SU-DHL-6 (cell line): ENCODE results near the gene MFSD6.

Source experiments
- H2AFZ ChIP-seq: fragments of 200-600 bp; sonication (generic); 2 replicates; pipeline ENCODE4 v1.6.1; 2014; ENCODE audit warnings: low read depth, mild to moderate bottlenecking, moderate library complexity, mixed read lengths, antibody characterized with exemption, low read length; ENCODE audit not compliant: severe bottlenecking
- H3F3A ChIP-seq: fragments of 200-600 bp; shearing (Covaris generic); 2 replicates; pipeline ENCODE4 v1.6.0; 2016; ENCODE audit warnings: antibody characterized with exemption, mild to moderate bottlenecking; ENCODE audit not compliant: insufficient read depth
- H3K27ac ChIP-seq: fragments of 200-600 bp; sonication (generic); 2 replicates; pipeline ENCODE4 v1.5.1; 2016; ENCODE audit warnings: low read depth, mild to moderate bottlenecking, low read length, moderate library complexity, mixed read lengths
- H3K27me3 ChIP-seq: fragments of 200-600 bp; sonication (generic), shearing (Covaris generic); 2 replicates; pipeline ENCODE4 v1.6.0; 2014; ENCODE audit warnings: mild to moderate bottlenecking, low read length
- H3K36me3 ChIP-seq: fragments of 200-600 bp; sonication (generic); 2 replicates; pipeline ENCODE4 v1.6.1; 2014; ENCODE audit warnings: mild to moderate bottlenecking, low read length, mixed read lengths
- H3K4me2 ChIP-seq: fragments of 300-600, 200-600 bp; shearing (Covaris generic), sonication (generic); 2 replicates; pipeline ENCODE4 v1.6.0; 2014; ENCODE audit warnings: low read length, low read depth, mild to moderate bottlenecking; ENCODE audit not compliant: poor library complexity, severe bottlenecking
- H3K4me3 ChIP-seq: fragments of 200-600 bp; sonication (generic); 2 replicates; pipeline ENCODE4 v1.5.1; 2014; ENCODE audit warnings: antibody characterized with exemption, low read length, mild to moderate bottlenecking, mixed read lengths; ENCODE audit not compliant: insufficient read depth, poor library complexity, severe bottlenecking
- H3K79me2 ChIP-seq: fragments of 200-600 bp; sonication (generic); 2 replicates; pipeline ENCODE4 v1.6.1; 2014; ENCODE audit warnings: mild to moderate bottlenecking, low read length, moderate library complexity; ENCODE audit not compliant: insufficient read depth
- H3K9ac ChIP-seq: fragments of 200-600 bp; sonication (generic); 2 replicates; pipeline ENCODE4 v1.7.0; 2014; ENCODE audit warnings: mild to moderate bottlenecking, low read length
- H3K9me2 ChIP-seq: fragments of 200-600 bp; sonication (generic); replicated peaks from 2 replicates; pipeline ENCODE4 v1.6.1; 2014; ENCODE audit warnings: low read length; ENCODE audit not compliant: insufficient read depth
- H3K9me3 ChIP-seq: fragments of 200-600 bp; sonication (generic); 2 replicates; pipeline ENCODE4 v1.6.1; 2014; ENCODE audit warnings: low read length, mixed read lengths; ENCODE audit not compliant: insufficient read depth
- H4K20me1 ChIP-seq: fragments of 200-600 bp; sonication (generic); 2 replicates; pipeline ENCODE4 v1.6.1; 2014; ENCODE audit warnings: low read depth, mild to moderate bottlenecking, antibody characterized with exemption, low read length, moderate library complexity, mixed read lengths
- EZH2phosphoT487 ChIP-seq: fragments of 200-600 bp; sonication (generic), shearing (Covaris generic); conservative IDR thresholded peaks from 2 replicates; pipeline ENCODE4 v1.6.1; 2018; ENCODE audit warnings: mild to moderate bottlenecking, antibody characterized with exemption, low read length, moderate library complexity, mixed read lengths
- TF ChIP-seq, protein P1 (sequence below): fragments of 200-600 bp; sonication (generic); IDR thresholded peaks from one replicate; pipeline ENCODE4 v1.5.1; 2017; ENCODE audit warnings: antibody characterized with exemption, mild to moderate bottlenecking, low read length, moderate library complexity; ENCODE audit not compliant: insufficient read depth, poor library complexity, severe bottlenecking

The MFSD6 gene

GRCh38 chr2:190417045-190417842, 9.1 kb downstream of the MFSD6 start:
- H3K9me3 ChIP-seq, result no peaks in the 10 kb centered on the region
- H3F3A ChIP-seq, result no peaks in the 10 kb centered on the region
- no peaks in the 10 kb centered on the region for H3K79me2 ChIP-seq
- no peak overlapping the region for H3K4me2 ChIP-seq
- TF ChIP-seq EZH2phosphoT487, result no peak
- TF ChIP-seq, protein P1, sequence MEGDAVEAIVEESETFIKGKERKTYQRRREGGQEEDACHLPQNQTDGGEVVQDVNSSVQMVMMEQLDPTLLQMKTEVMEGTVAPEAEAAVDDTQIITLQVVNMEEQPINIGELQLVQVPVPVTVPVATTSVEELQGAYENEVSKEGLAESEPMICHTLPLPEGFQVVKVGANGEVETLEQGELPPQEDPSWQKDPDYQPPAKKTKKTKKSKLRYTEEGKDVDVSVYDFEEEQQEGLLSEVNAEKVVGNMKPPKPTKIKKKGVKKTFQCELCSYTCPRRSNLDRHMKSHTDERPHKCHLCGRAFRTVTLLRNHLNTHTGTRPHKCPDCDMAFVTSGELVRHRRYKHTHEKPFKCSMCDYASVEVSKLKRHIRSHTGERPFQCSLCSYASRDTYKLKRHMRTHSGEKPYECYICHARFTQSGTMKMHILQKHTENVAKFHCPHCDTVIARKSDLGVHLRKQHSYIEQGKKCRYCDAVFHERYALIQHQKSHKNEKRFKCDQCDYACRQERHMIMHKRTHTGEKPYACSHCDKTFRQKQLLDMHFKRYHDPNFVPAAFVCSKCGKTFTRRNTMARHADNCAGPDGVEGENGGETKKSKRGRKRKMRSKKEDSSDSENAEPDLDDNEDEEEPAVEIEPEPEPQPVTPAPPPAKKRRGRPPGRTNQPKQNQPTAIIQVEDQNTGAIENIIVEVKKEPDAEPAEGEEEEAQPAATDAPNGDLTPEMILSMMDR, result no peak
- H4K20me1 ChIP-seq, result peaks cover 4% of the 10 kb centered on the region; the same call in 1 of the 2 replicates
- no peak overlapping the region for H3K9ac ChIP-seq
- no peak overlapping the region for H3K4me3 ChIP-seq
- H3K27me3 ChIP-seq, result no peaks in the 10 kb centered on the region
- no peaks in the 10 kb centered on the region for H3K36me3 ChIP-seq
- no peaks in the 10 kb centered on the region for H3K9me2 ChIP-seq
- no peak overlapping the region for H2AFZ ChIP-seq
- H3K27ac ChIP-seq, result no peak overlapping the region

DNA sequence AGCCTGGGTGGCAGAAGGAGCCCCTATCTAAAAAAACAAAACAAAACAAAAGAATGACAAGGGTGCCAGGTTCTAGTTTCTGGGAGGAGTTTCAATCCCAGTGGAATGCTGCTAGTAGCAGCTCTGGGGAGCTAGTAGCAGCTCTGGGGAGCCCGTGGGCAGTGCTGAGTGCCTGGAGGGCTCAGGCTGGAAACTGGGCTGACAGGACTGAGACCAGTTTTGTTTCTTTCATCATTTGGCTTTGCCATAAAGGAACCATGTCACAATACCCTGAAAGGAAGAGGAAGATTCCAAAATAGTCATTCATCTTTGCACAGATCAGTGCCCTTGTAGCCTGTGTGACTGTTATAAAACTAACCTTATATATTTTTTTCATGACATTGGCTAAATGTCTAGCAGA, 10.6 kb downstream of the MFSD6 start:
- H3K4me2 ChIP-seq, result no peak overlapping the region
- TF ChIP-seq, protein P1, result no peak
- no peak for TF ChIP-seq EZH2phosphoT487

GRCh38 chr2:190420801-190421200, 12.6 kb downstream of the MFSD6 start:
- no peaks in the 10 kb centered on the region for H3K36me3 ChIP-seq
- H4K20me1 ChIP-seq, result peaks cover under 1% of the 10 kb centered on the region; the same call in 1 of the 2 replicates
- no peak for TF ChIP-seq EZH2phosphoT487
- TF ChIP-seq, protein P1, result no peak
- H3K9me3 ChIP-seq, result no peaks in the 10 kb centered on the region
- no peaks in the 10 kb centered on the region for H3K79me2 ChIP-seq
- H3K4me2 ChIP-seq, result no peak overlapping the region
- H3F3A ChIP-seq, result no peaks in the 10 kb centered on the region
- no peak overlapping the region for H3K4me3 ChIP-seq
- H3K9me2 ChIP-seq, result no peaks in the 10 kb centered on the region
- H2AFZ ChIP-seq, result no peak overlapping the region
- H3K27ac ChIP-seq, result no peak overlapping the region
- no peaks in the 10 kb centered on the region for H3K27me3 ChIP-seq
- no peak overlapping the region for H3K9ac ChIP-seq

More for the DNA sequence above, 10.6 kb downstream of the MFSD6 start:
- H3K36me3 ChIP-seq, result no peaks in the 10 kb centered on the region
- H3K27ac ChIP-seq, result no peak overlapping the region
- peaks cover 4% of the 10 kb centered on the region; the same call in 1 of the 2 replicates for H4K20me1 ChIP-seq
- no peaks in the 10 kb centered on the region for H3F3A ChIP-seq
- no peaks in the 10 kb centered on the region for H3K79me2 ChIP-seq
- no peaks in the 10 kb centered on the region for H3K9me2 ChIP-seq
- H3K4me3 ChIP-seq, result no peak overlapping the region
- H2AFZ ChIP-seq, result no peak overlapping the region
- no peaks in the 10 kb centered on the region for H3K9me3 ChIP-seq
- H3K9ac ChIP-seq, result no peak overlapping the region
- no peaks in the 10 kb centered on the region for H3K27me3 ChIP-seq
